Bone marrow (tissue), 2 donors: Measurements from ENCODE around the gene SNAP25.

ENCODE experiments used
- DNase-seq, 2 donors: peaks; one replicate each; lab custom pipeline; 2025; lab: John Stamatoyannopoulos, UW

SNAP25 gene

GRCh38 chr20:10332656-10333415, 114.2 kb downstream of the SNAP25 start:
- DNase-seq, result no peak

GRCh38 chr20:10336959-10337729, 118.5 kb downstream of the SNAP25 start:
- DNase-seq, result no peak

GRCh38 chr20:10338426-10339180, 120.0 kb downstream of the SNAP25 start:
- DNase-seq, result no peak

- DNase-seq, result no peak
These were observed 121.0 kb downstream of the SNAP25 start for GRCh38 chr20:10339609-10340008.

GRCh38 chr20:10342152-10342551, 123.5 kb downstream of the SNAP25 start:
- DNase-seq, result no peak

GRCh38 chr20:10344953-10345352, 126.3 kb downstream of the SNAP25 start:
- DNase-seq, result no peak

GRCh38 chr20:10347086-10347880, 128.7 kb downstream of the SNAP25 start:
- no peak for DNase-seq

GRCh38 chr20:10349118-10349517, 130.5 kb downstream of the SNAP25 start:
- no peak for DNase-seq

- DNase-seq, result no peak
These were observed 131.7 kb downstream of the SNAP25 start for GRCh38 chr20:10350188-10350842.

GRCh38 chr20:10352934-10353824, 134.5 kb downstream of the SNAP25 start:
- no peak for DNase-seq

GRCh38 chr20:10356628-10357027, 138.0 kb downstream of the SNAP25 start:
- DNase-seq, result no peak
